Transverse colon (tissue), 4 donors: ENCODE measurements around the gene TRIP12.

Experiments used
- POLR2A ChIP-seq: fragments of 450-650 bp; IDR thresholded peaks from one replicate; pipeline ENCODE4 v1.6.1; 2016; ENCODE audit warnings: antibody characterized with exemption, mild to moderate bottlenecking, moderate library complexity
- POLR2AphosphoS5 ChIP-seq, 3 donors: sonication (generic); formaldehyde crosslinking; IDR thresholded peaks; one replicate each; pipeline ENCODE4 v1.6.1; 2016; ENCODE audit warnings: antibody characterized with exemption in 3 of 3
- TF ChIP-seq, protein P1 (sequence below), 5 experiments: fragments of 200-600 bp in 3 of 5; fragments of 450-650 bp in 2 of 5; sonication (generic) in 3 of 5; IDR thresholded peaks; 1 replicate in 2 of 5; 2 replicates in 3 of 5; pipeline ENCODE4 v1.5.1; 2016 to 2017; ENCODE audit warnings: antibody characterized with exemption in 5 of 5, inconsistent platforms in 3 of 5, mild to moderate bottlenecking in 2 of 5, moderate library complexity in 1 of 5

DNA sequence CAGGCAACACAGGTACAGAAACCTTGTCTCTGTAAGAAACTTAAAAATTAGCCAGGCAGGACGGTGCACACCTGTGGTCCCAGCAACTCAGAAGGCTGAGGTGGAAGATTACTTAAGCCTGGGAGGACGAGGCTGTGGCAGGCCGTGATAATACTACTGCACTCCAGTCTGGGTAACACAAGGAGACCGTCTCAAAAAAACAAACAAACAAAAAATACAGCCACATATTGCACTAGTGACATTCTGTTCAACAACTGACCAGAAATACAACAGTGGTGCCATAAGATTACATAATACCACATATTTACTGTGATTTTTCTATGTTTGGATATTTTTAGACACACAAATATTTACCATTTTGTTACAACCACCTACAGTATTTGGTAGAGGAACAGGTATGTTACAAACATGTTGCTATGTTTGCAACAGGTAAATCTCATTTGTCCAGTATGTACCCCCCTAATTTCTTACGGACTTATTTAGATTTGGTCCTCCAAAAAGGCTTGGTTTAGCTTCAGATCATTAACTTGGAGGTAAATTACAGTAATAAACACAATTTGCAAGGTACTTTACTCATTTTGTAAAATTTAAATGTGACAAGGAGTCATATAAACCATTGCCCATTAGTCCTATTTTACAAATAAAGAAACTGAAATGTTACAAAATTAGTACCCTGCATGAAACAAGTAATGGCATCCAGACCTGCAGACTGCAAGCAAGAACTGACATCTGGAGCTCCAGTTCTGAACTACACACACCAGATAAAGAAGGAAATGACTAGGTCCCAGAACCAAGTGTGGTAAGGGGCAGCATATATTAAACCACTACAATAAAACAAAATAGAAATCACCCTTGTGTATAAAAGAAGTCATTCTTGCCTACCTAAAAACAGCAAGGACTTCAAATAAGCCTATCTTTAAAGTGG, 36.8 kb downstream of the TRIP12 start:
- TF ChIP-seq POLR2A (no peak), POLR2AphosphoS5 (IDR thresholded peaks at IDR 0.05) (no peak)
- TF ChIP-seq, protein P1, sequence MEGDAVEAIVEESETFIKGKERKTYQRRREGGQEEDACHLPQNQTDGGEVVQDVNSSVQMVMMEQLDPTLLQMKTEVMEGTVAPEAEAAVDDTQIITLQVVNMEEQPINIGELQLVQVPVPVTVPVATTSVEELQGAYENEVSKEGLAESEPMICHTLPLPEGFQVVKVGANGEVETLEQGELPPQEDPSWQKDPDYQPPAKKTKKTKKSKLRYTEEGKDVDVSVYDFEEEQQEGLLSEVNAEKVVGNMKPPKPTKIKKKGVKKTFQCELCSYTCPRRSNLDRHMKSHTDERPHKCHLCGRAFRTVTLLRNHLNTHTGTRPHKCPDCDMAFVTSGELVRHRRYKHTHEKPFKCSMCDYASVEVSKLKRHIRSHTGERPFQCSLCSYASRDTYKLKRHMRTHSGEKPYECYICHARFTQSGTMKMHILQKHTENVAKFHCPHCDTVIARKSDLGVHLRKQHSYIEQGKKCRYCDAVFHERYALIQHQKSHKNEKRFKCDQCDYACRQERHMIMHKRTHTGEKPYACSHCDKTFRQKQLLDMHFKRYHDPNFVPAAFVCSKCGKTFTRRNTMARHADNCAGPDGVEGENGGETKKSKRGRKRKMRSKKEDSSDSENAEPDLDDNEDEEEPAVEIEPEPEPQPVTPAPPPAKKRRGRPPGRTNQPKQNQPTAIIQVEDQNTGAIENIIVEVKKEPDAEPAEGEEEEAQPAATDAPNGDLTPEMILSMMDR (IDR thresholded peaks at IDR 0.05): no peak
